ENCODE results near the gene TEAD3. TPM values are rescaled to one million over a fixed set of nuclear protein-coding genes. Genes with fewer than 3 reads are reported as not detected.

Gene TEAD3
- total and polyA plus RNA-seq, 2 of the 4 experiments (the other 2 are of a cell fraction) = 5.2 to 28.0 TPM

GRCh38 chr6:35508542-35508941 lies 11.7 kb upstream of the TEAD3 start:
- Histone ChIP-seq H3K79me1 (ENCODE audit: low read depth in 1 of 2, low read length in 2 of 2) (no peaks in the 10 kb centered on the region), H2BK120ac (ENCODE audit: low read depth, low read length) (no peak overlapping the region), H3K4me3 (ENCODE audit: insufficient read depth, low read depth, low read length) (no peak overlapping the region), H3K18ac (ENCODE audit: low read depth, low read length) (no peak overlapping the region), H2BK20ac (ENCODE audit: low read depth, low read length) (no peak overlapping the region), H3K4me2 (ENCODE audit: low read depth, low read length) (no peak overlapping the region), H3K56ac (ENCODE audit: extremely low read depth, insufficient read depth, low read length) (no peak overlapping the region), H2BK15ac (ENCODE audit: low read depth, low read length) (no peak overlapping the region), H4K8ac (ENCODE audit: low read depth in 2 of 2, low read length in 2 of 2) (no peak overlapping the region), H3K27ac (ENCODE audit: insufficient read depth, low read length) (no peak overlapping the region), H3K4ac (ENCODE audit: low read depth, low read length) (no peak overlapping the region), H2AK5ac (ENCODE audit: low read depth, low read length) (no peak overlapping the region), H3K23ac (ENCODE audit: low read depth, low read length) (no peak overlapping the region), H4K91ac (ENCODE audit: insufficient read depth, low read depth, low read length) (no peak overlapping the region), H2BK5ac (ENCODE audit: low read depth, low read length, poor library complexity, severe bottlenecking) (no peak overlapping the region), H3K9me1 (ENCODE audit: insufficient read depth, low read length) (no peaks in the 10 kb centered on the region), H3K14ac (replicated peaks; ENCODE audit: low read depth, low read length) (no peak overlapping the region), H3K4me1 (ENCODE audit: control insufficient read depth, insufficient read depth, low read length) (0 out of 2 replicates have a peak, but pooled peaks cover 1% of the 10 kb centered on the region), H4K5ac (ENCODE audit: low read depth, low read length) (no peak overlapping the region), H3K9ac (ENCODE audit: low read depth, low read length) (no peak overlapping the region), H3K36me3 (ENCODE audit: control insufficient read depth, insufficient read depth, low read length) (no peaks in the 10 kb centered on the region), H3K9me3 (ENCODE audit: control insufficient read depth, insufficient read depth, low read length) (peaks cover 5% of the 10 kb centered on the region; the same call in 1 of the 2 replicates), H4K20me1 (ENCODE audit: insufficient read depth, low read length) (no peaks in the 10 kb centered on the region), H2AFZ (replicated peaks; ENCODE audit: low read length, poor library complexity) (no peak overlapping the region), H2AK9ac (replicated peaks; ENCODE audit: low read depth, low read length, poor library complexity) (no peak overlapping the region), H3K27me3 (ENCODE audit: control insufficient read depth, insufficient read depth, low read length) (peaks cover 72% of the 10 kb centered on the region)
- WGBS, 2 experiments (ENCODE audit: extremely low coverage in 2 of 2, insufficient read length in 1 of 2) = 60% methylated on average over 1 of the region's 5 CpGs; no CpG with 5 or more reads in 1 of the 2 experiments
- ChIA-PET CTCF (no interaction called here), POLR2A (ENCODE audit: unreplicated experiment) (no interaction called here)
- in situ Hi-C loops (cut with MboI; ENCODE audit: low sequenced_read_pairs) (no loop called here), intact Hi-C loops (cut with micrococcal nuclease) (no loop called here), dilution Hi-C loops (cut with HindIII; ENCODE audit: low sequenced_read_pairs, unreplicated experiment) (no loop called here)
- BruUV-seq (replicated peaks) = no TSS peak
- no peak for ATAC-seq (ENCODE audit: low read depth)
- TF ChIP-seq SMC3 (IDR thresholded peaks at IDR 0.05; ENCODE audit: low read depth, low read length) = no peak
- no peak for TF ChIP-seq NFE2L2 (IDR thresholded peaks at IDR 0.05; ENCODE audit: low read depth, low read length)
- no peak for DNase-seq
